WTC11 (cell line): Measurements from ENCODE around the gene COL5A1.

Source experiments
- CREM ChIP-seq: sonication (generic); formaldehyde crosslinking; IDR thresholded peaks from 2 replicates; pipeline ENCODE4 v1.8.1; 2022; ENCODE audit warnings: mild to moderate bottlenecking, missing genetic modification reagents, moderate library complexity
- ELF4 ChIP-seq: sonication (generic); formaldehyde crosslinking; IDR thresholded peaks from 2 replicates; pipeline ENCODE4 v1.8.1; 2022; ENCODE audit warnings: low read depth, mild to moderate bottlenecking, moderate library complexity, missing genetic modification reagents
- ESRRA ChIP-seq: sonication (generic); formaldehyde crosslinking; IDR thresholded peaks from 2 replicates; pipeline ENCODE4 v1.8.1; 2022; ENCODE audit warnings: mild to moderate bottlenecking, missing genetic modification reagents, borderline replicate concordance
- ETV6 ChIP-seq: sonication (generic); formaldehyde crosslinking; IDR thresholded peaks from 2 replicates; pipeline ENCODE4 v1.8.1; 2022; ENCODE audit warnings: mild to moderate bottlenecking, missing genetic modification reagents
- GRHL2 ChIP-seq: fragments of 250-450 bp; sonication (Bioruptor Pico); IDR thresholded peaks from 2 replicates; pipeline ENCODE4 v1.8.0; 2022; ENCODE audit warnings: mild to moderate bottlenecking, moderate library complexity; ENCODE audit not compliant: insufficient replicate concordance, severe bottlenecking
- NFE2L1 ChIP-seq: sonication (generic); formaldehyde crosslinking; IDR thresholded peaks from 2 replicates; pipeline ENCODE4 v1.8.1; 2023; ENCODE audit warnings: missing genetic modification reagents
- RELA ChIP-seq: sonication (generic); formaldehyde crosslinking; IDR thresholded peaks from 2 replicates; pipeline ENCODE4 v1.8.1; 2022; ENCODE audit warnings: missing genetic modification reagents, mild to moderate bottlenecking, borderline replicate concordance
- ZNF396 ChIP-seq: fragments of 250-450 bp; sonication (Bioruptor Pico); IDR thresholded peaks from 2 replicates; pipeline ENCODE4 v1.8.0; 2021; ENCODE audit warnings: mild to moderate bottlenecking, moderate library complexity, borderline replicate concordance
- TF ChIP-seq, protein P1 (sequence below): sonication (generic); formaldehyde crosslinking; IDR thresholded peaks from 2 replicates; pipeline ENCODE4 v1.8.1; 2023; ENCODE audit warnings: mild to moderate bottlenecking, missing genetic modification reagents, moderate library complexity
- TF ChIP-seq, protein P2 (sequence below): fragments of 200-600 bp; IDR thresholded peaks from 2 replicates; pipeline ENCODE4 v1.8.0; 2022; ENCODE audit warnings: antibody characterized with exemption
- TF ChIP-seq, protein P3 (sequence below): sonication (generic); formaldehyde crosslinking; IDR thresholded peaks from 2 replicates; pipeline ENCODE4 v1.8.1; 2022; ENCODE audit warnings: mild to moderate bottlenecking, moderate library complexity, missing genetic modification reagents
- TF ChIP-seq, protein P4 (sequence below): sonication (generic); formaldehyde crosslinking; IDR thresholded peaks from 2 replicates; pipeline ENCODE4 v1.8.0; 2022; ENCODE audit warnings: mild to moderate bottlenecking, missing genetic modification reagents

DNA sequence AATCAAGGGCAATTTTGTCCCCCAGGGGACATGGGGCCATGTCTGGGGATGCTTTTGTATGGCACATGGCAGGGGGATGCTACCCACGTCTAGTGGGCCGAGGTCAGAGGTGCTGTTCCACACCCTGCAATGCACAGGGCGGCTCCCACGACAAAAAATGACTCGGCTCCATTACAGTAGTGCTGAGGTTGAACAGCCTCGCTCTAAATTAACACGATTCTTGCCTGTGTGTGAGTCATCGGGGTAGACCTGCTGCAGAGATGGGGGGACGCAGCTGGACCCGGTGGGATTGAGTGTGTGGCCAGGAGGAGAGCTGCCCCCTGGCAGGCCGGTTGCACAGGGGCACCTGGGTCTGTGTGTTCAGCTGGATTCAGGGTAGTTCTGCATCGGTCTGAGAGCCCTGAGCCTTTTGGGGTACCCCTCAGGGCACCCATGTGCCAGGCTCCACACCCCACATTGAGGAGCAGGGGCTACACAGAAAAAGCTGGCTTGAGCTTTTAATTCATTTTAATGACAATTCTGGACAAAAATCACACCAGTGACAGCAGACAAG is 20.0 kb upstream of the COL5A1 start:
- TF ChIP-seq, protein P1, sequence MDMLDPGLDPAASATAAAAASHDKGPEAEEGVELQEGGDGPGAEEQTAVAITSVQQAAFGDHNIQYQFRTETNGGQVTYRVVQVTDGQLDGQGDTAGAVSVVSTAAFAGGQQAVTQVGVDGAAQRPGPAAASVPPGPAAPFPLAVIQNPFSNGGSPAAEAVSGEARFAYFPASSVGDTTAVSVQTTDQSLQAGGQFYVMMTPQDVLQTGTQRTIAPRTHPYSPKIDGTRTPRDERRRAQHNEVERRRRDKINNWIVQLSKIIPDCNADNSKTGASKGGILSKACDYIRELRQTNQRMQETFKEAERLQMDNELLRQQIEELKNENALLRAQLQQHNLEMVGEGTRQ (CRISPR knock-in tag), result no peak
- TF ChIP-seq, protein P2, sequence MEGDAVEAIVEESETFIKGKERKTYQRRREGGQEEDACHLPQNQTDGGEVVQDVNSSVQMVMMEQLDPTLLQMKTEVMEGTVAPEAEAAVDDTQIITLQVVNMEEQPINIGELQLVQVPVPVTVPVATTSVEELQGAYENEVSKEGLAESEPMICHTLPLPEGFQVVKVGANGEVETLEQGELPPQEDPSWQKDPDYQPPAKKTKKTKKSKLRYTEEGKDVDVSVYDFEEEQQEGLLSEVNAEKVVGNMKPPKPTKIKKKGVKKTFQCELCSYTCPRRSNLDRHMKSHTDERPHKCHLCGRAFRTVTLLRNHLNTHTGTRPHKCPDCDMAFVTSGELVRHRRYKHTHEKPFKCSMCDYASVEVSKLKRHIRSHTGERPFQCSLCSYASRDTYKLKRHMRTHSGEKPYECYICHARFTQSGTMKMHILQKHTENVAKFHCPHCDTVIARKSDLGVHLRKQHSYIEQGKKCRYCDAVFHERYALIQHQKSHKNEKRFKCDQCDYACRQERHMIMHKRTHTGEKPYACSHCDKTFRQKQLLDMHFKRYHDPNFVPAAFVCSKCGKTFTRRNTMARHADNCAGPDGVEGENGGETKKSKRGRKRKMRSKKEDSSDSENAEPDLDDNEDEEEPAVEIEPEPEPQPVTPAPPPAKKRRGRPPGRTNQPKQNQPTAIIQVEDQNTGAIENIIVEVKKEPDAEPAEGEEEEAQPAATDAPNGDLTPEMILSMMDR, result no peak
- no peak for TF ChIP-seq ELF4 (CRISPR knock-in tag)
- TF ChIP-seq, protein P3, sequence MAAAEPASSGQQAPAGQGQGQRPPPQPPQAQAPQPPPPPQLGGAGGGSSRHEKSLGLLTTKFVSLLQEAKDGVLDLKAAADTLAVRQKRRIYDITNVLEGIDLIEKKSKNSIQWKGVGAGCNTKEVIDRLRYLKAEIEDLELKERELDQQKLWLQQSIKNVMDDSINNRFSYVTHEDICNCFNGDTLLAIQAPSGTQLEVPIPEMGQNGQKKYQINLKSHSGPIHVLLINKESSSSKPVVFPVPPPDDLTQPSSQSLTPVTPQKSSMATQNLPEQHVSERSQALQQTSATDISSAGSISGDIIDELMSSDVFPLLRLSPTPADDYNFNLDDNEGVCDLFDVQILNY (CRISPR knock-in tag), result no peak
- no peak for TF ChIP-seq ETV6 (CRISPR knock-in tag)
- no peak for TF ChIP-seq GRHL2 (CRISPR knock-in tag)
- TF ChIP-seq ESRRA (CRISPR knock-in tag), result no peak
- no peak for TF ChIP-seq CREM (CRISPR knock-in tag)
- TF ChIP-seq NFE2L1 (CRISPR knock-in tag), result no peak
- no peak for TF ChIP-seq ZNF396 (CRISPR knock-in tag)
- TF ChIP-seq, protein P4, sequence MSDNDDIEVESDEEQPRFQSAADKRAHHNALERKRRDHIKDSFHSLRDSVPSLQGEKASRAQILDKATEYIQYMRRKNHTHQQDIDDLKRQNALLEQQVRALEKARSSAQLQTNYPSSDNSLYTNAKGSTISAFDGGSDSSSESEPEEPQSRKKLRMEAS (CRISPR knock-in tag), result no peak
- TF ChIP-seq RELA (CRISPR knock-in tag), result no peak
